ENCODE results near the gene COL19A1.

The COL19A1 gene

GRCh38 chr6:69846312-69846711, 20.0 kb upstream of the COL19A1 start:
- DNase-seq (ENCODE audit: low read depth), result no peak
- no peak for TF ChIP-seq CTCF (IDR thresholded peaks at IDR 0.05; ENCODE audit: control insufficient read depth, extremely low read depth, insufficient read depth)
- no peak overlapping the region for H3K4me3 ChIP-seq (ENCODE audit: low read depth, low read length)

DNA sequence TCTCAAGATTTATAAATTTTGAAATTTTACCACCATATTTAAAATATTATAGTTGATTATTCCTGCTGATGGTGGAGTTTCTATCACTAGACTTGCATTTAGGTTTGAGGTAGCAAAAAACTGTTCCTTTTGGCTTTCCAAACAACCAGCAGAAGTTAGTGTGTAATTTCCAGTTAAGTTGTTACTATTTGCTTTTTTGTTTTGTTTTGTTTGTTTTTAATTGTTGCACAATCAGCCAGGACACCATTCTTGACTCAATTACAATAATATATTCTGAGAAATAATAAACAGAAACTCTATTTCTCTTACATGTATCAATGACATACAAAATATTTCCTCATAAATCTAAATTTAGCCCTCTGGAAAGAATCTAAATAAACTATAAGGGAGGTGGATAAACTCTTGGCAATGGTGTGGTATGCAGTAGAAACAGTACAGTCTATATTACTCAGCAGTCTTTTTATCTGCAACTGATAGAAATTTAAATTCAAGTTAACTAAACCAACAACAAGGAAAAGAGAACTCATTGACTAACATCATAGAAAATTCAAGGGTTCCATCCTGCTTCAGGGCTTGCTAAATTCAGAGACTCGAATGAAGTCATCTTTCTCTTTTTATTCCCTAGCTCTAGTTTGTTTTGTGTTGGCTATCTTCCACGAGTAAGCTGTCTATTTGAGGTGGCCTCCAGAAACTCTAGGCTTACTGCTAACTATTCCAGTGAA, 19.4 kb upstream of the COL19A1 start:
- no peak for TF ChIP-seq CTCF (IDR thresholded peaks at IDR 0.05; ENCODE audit: control insufficient read depth, extremely low read depth, insufficient read depth)

DNA sequence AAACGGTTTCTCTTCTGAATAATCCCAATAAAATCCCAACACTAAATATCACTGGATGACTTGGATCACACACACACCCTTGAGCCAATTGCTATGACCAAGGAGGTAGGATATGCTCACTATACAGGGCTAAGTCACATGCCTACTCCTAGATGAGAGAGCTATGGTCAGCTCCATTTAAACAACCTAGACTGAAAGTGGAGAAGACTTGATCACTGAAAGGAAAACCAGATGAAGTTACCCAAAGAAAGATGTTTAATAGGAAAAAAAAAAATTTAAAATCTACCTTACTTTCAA, 18.9 kb upstream of the COL19A1 start:
- DNase-seq (ENCODE audit: low read depth), result no peak
- H3K4me3 ChIP-seq (ENCODE audit: low read depth, low read length), result no peak overlapping the region
- no peak for TF ChIP-seq CTCF (IDR thresholded peaks at IDR 0.05; ENCODE audit: control insufficient read depth, extremely low read depth, insufficient read depth)

More for the DNA sequence above, 19.4 kb upstream of the COL19A1 start:
- H3K4me3 ChIP-seq (ENCODE audit: low read depth, low read length), result no peak overlapping the region
- no peak for DNase-seq (ENCODE audit: low read depth)

- DNase-seq (ENCODE audit: low read depth), result no peak
- no peak overlapping the region for H3K4me3 ChIP-seq (ENCODE audit: low read depth, low read length)
- TF ChIP-seq CTCF (IDR thresholded peaks at IDR 0.05; ENCODE audit: control insufficient read depth, extremely low read depth, insufficient read depth), result no peak
Observed at GRCh38 chr6:69848552-69848951, 17.8 kb upstream of the COL19A1 start.

DNA sequence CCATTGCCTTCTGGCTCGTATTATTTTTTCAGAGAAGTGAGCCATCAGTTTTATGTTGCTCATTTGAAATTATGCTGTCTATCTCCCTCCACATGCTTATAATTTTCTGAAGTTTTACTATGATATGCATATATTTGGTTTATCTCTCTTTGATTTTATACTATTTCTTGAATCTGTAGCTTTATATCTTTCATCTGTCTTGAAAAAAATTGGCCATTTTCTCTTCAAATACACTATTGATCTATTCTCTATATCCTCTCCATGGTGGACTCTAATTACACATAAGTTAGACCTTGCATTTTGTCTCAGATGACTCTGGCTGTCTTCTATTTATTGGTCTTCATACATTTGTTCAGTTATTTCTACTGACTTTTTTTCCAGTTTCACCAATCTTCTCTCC, 13.7 kb upstream of the COL19A1 start:
- H3K4me3 ChIP-seq (ENCODE audit: low read depth, low read length), result no peak overlapping the region
- no peak for DNase-seq (ENCODE audit: low read depth)
- TF ChIP-seq CTCF (IDR thresholded peaks at IDR 0.05; ENCODE audit: control insufficient read depth, extremely low read depth, insufficient read depth), result no peak

- no peak for DNase-seq (ENCODE audit: low read depth)
- no peak overlapping the region for H3K4me3 ChIP-seq (ENCODE audit: low read depth, low read length)
- no peak for TF ChIP-seq CTCF (IDR thresholded peaks at IDR 0.05; ENCODE audit: control insufficient read depth, extremely low read depth, insufficient read depth)
Observed at GRCh38 chr6:69861986-69862385, 4.4 kb upstream of the COL19A1 start.

DNA sequence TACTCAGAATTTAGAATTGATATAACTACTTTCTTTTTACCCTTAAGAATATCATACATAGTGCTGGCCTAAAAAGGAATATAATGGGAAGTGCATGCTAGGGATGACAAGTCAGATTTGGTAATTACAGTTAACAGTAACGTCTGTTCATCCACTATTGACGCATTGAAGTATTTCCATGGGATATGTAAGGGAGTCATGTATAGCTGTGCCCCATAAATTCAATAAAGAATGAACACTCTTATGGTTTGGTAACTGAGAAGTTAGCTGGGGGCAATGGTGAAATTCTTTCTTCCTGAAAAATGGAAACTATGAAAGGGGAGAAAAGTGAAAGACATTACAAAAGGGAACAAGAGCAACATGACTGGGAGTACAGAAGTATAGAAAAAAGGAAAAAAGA, 2.6 kb upstream of the COL19A1 start:
- H3K4me3 ChIP-seq (ENCODE audit: low read depth, low read length), result no peak overlapping the region
- DNase-seq (ENCODE audit: low read depth), result no peak
- TF ChIP-seq CTCF (IDR thresholded peaks at IDR 0.05; ENCODE audit: control insufficient read depth, extremely low read depth, insufficient read depth), result no peak
